MM.1S (cell line): ENCODE measurements around the gene SMARCA4.

Source experiments
- DNase-seq: peaks from one replicate; pipeline ENCODE4 v3.0.0-alpha.2; 2015
- H2AFZ ChIP-seq: fragments of 300-600 bp; sonication (generic); 2 replicates; pipeline ENCODE4 v1.6.0; 2016; ENCODE audit warnings: antibody characterized with exemption, low read length
- H3F3A ChIP-seq: fragments of 300-600 bp; sonication (generic); 2 replicates; pipeline ENCODE4 v1.6.1; 2016; ENCODE audit warnings: mild to moderate bottlenecking, antibody characterized with exemption, low read length, moderate library complexity, mixed read lengths; ENCODE audit not compliant: insufficient read depth
- H3K27ac ChIP-seq: fragments of 300-600 bp; sonication (generic); 2 replicates; pipeline ENCODE4 v1.5.1; 2016; ENCODE audit warnings: mild to moderate bottlenecking, low read length
- H3K27me3 ChIP-seq: fragments of 300-600 bp; sonication (generic); replicated peaks from 2 replicates; pipeline ENCODE4 v1.6.0; 2016; ENCODE audit warnings: low read length; ENCODE audit not compliant: insufficient read depth
- H3K36me3 ChIP-seq: fragments of 300-600 bp; sonication (generic); replicated peaks from 2 replicates; pipeline ENCODE4 v1.6.1; 2016; ENCODE audit warnings: mild to moderate bottlenecking, low read length, mixed read lengths; ENCODE audit not compliant: insufficient read depth
- H3K4me1 ChIP-seq: fragments of 300-600 bp; sonication (generic); 2 replicates; pipeline ENCODE4 v1.6.1; 2016; ENCODE audit warnings: low read length, mixed read lengths
- H3K4me2 ChIP-seq: fragments of 300-600 bp; sonication (generic); 2 replicates; pipeline ENCODE4 v1.6.0; 2016; ENCODE audit warnings: low read depth, low read length
- H3K4me3 ChIP-seq: fragments of 300-600 bp; sonication (generic); 2 replicates; pipeline ENCODE4 v1.5.1; 2016; ENCODE audit warnings: low read length, mixed read lengths
- H3K79me2 ChIP-seq: fragments of 300-600 bp; sonication (generic); 2 replicates; pipeline ENCODE4 v1.6.1; 2016; ENCODE audit warnings: mixed run types, low read length, mixed read lengths
- H3K9ac ChIP-seq: fragments of 300-600 bp; sonication (generic); 2 replicates; pipeline ENCODE4 v1.6.1; 2016; ENCODE audit warnings: low read length, mixed read lengths
- H3K9me2 ChIP-seq: fragments of 300-600 bp; sonication (generic); replicated peaks from 2 replicates; pipeline ENCODE4 v1.6.1; 2016; ENCODE audit warnings: mild to moderate bottlenecking, low read length, mixed read lengths; ENCODE audit not compliant: insufficient read depth
- H3K9me3 ChIP-seq: fragments of 300-600 bp; sonication (generic); replicated peaks from 2 replicates; pipeline ENCODE4 v1.6.1; 2016; ENCODE audit warnings: mild to moderate bottlenecking, low read length, mixed read lengths; ENCODE audit not compliant: insufficient read depth
- H4K20me1 ChIP-seq: fragments of 300-600 bp; sonication (generic); 2 replicates; pipeline ENCODE4 v1.6.1; 2016; ENCODE audit warnings: mild to moderate bottlenecking, low read length, moderate library complexity, mixed read lengths; ENCODE audit not compliant: insufficient read depth
- CTCF ChIP-seq: fragments of 300-600 bp; sonication (generic); IDR thresholded peaks from 2 replicates; pipeline ENCODE4 v1.5.1; 2016; ENCODE audit warnings: antibody characterized with exemption, low read length, mixed read lengths
- EZH2 ChIP-seq: fragments of 300-600 bp; sonication (generic); optimal IDR thresholded peaks from 2 replicates; pipeline ENCODE3; 2017; ENCODE audit warnings: low read depth, mild to moderate bottlenecking, antibody characterized with exemption, low read length, mixed read lengths
- EZH2phosphoT487 ChIP-seq: fragments of 300-600 bp; sonication (generic); IDR thresholded peaks from 2 replicates; pipeline ENCODE4 v1.6.1; 2018; ENCODE audit warnings: antibody characterized with exemption, low read length

The SMARCA4 gene

GRCh38 chr19:11111771-11112144 lies 150.9 kb downstream of the SMARCA4 start:
- Histone ChIP-seq H3K79me2 (peaks cover 55% of the 10 kb centered on the region), H2AFZ (no peak overlapping the region), H3K36me3 (peaks cover 31% of the 10 kb centered on the region), H4K20me1 (peaks cover 9% of the 10 kb centered on the region), H3K4me3 (no peak overlapping the region), H3F3A (peaks cover 20% of the 10 kb centered on the region; the same call in 1 of the 2 replicates), H3K4me2 (no peak overlapping the region), H3K9ac (no peak overlapping the region), H3K4me1 (peaks cover 9% of the 10 kb centered on the region), H3K27me3 (no peaks in the 10 kb centered on the region), H3K27ac (no peak overlapping the region), H3K9me2 (no peaks in the 10 kb centered on the region), H3K9me3 (no peaks in the 10 kb centered on the region)
- no peak for DNase-seq
- TF ChIP-seq CTCF, result no peak
- no peak for TF ChIP-seq EZH2
- no peak for TF ChIP-seq EZH2phosphoT487
